SK-N-SH (cell line): ENCODE results near the gene SEMA4B. TPM values are rescaled to one million over a fixed set of nuclear protein-coding genes. Genes with fewer than 3 reads are reported as not detected.

ENCODE experiments used
- CTCF ChIA-PET: fragments of 300-600, 350-600 bp; formaldehyde crosslinking; extraction: SDS; loops from one replicate; lab custom pipeline; 2021; lab: Yijun Ruan, JAX
- POLR2A ChIA-PET: fragments of 350-600 bp; sonication (Branson Sonifier 250); formaldehyde crosslinking; extraction: SDS; loops from one replicate; lab custom pipeline; 2020; ENCODE audit warnings: antibody characterized with exemption, inconsistent platforms; lab: Yijun Ruan, JAX
- DNase-seq: peaks from one replicate; pipeline ENCODE4 v3.0.0; 2012
- H2AFZ ChIP-seq: fragments of 200-600 bp; sonication (generic); 2 replicates; pipeline ENCODE4 v1.8.1; 2016; ENCODE audit warnings: antibody characterized with exemption, mild to moderate bottlenecking, low read depth
- H3F3A ChIP-seq: fragments of 200-600 bp; sonication (generic); replicated peaks from 2 replicates; pipeline ENCODE3; 2016; ENCODE audit warnings: antibody characterized with exemption, mild to moderate bottlenecking; ENCODE audit not compliant: insufficient read depth
- H3K27ac ChIP-seq, 2 experiments: fragments of 200-500 bp in 1 of 2; fragments of 200-600 bp in 1 of 2; sonication (Bioruptor generic) in 1 of 2; sonication (generic), shearing (Covaris generic) in 1 of 2; 2 replicates each; pipeline versions ENCODE4 v1.5.1 to v1.6.1; 2014 to 2016; ENCODE audit warnings: low read depth in 2 of 2, inconsistent platforms in 1 of 2, low read length in 1 of 2, mild to moderate bottlenecking in 1 of 2, mixed read lengths in 1 of 2
- H3K27me3 ChIP-seq: fragments of 200-600 bp; sonication (generic), shearing (Covaris generic); 2 replicates; pipeline ENCODE4 v1.6.1; 2016; ENCODE audit warnings: mixed run types; ENCODE audit not compliant: insufficient read depth
- H3K36me3 ChIP-seq, 2 experiments: fragments of 200-500 bp in 1 of 2; fragments of 200-600 bp in 1 of 2; sonication (Bioruptor generic) in 1 of 2; sonication (generic) in 1 of 2; replicated peaks in 1 of 2; 2 replicates each; pipeline versions ENCODE3 to v1.5.1; 2014 to 2016; ENCODE audit warnings: low read length in 1 of 2, mild to moderate bottlenecking in 1 of 2; ENCODE audit not compliant: insufficient read depth in 2 of 2, control insufficient read depth in 1 of 2
- H3K4me1 ChIP-seq, 2 experiments: fragments of 200-500 bp in 1 of 2; fragments of 200-600 bp in 1 of 2; sonication (Bioruptor generic) in 1 of 2; sonication (generic), shearing (Covaris generic) in 1 of 2; 2 replicates each; pipeline versions ENCODE4 v1.5.1 to v1.6.1; 2014 to 2016; ENCODE audit warnings: low read depth in 1 of 2, low read length in 1 of 2, mixed run types in 1 of 2; ENCODE audit not compliant: insufficient read depth in 2 of 2, control insufficient read depth in 1 of 2
- H3K4me2 ChIP-seq: fragments of 200-600 bp; sonication (generic), shearing (Covaris generic); 2 replicates; pipeline ENCODE4 v1.6.1; 2017; ENCODE audit warnings: mixed run types
- H3K4me3 ChIP-seq, 2 experiments: fragments of 200-500 bp in 1 of 2; fragments of 200-600 bp in 1 of 2; sonication (Bioruptor generic) in 1 of 2; sonication (generic), shearing (Covaris generic) in 1 of 2; 2 replicates each; pipeline versions ENCODE4 v1.5.1 to v1.8.1; 2014 to 2016; ENCODE audit warnings: low read depth in 2 of 2, inconsistent platforms in 1 of 2, low read length in 1 of 2, mild to moderate bottlenecking in 1 of 2, mixed read lengths in 1 of 2, moderate library complexity in 1 of 2
- H3K79me2 ChIP-seq: fragments of 200-600 bp; sonication (generic); 2 replicates; pipeline ENCODE4 v1.8.1; 2017; ENCODE audit warnings: mild to moderate bottlenecking; ENCODE audit not compliant: insufficient read depth
- H3K9ac ChIP-seq: fragments of 200-600 bp; sonication (generic); 2 replicates; pipeline ENCODE4 v1.6.1; 2017; ENCODE audit warnings: mixed run types
- H3K9me2 ChIP-seq: fragments of 200-600 bp; sonication (generic); 2 replicates; pipeline ENCODE4 v1.6.1; 2017; ENCODE audit warnings: mixed run types
- H3K9me3 ChIP-seq: fragments of 200-600 bp; sonication (generic); 2 replicates; pipeline ENCODE4 v1.6.1; 2017; ENCODE audit warnings: mixed run types, mild to moderate bottlenecking, moderate library complexity
- H4K20me1 ChIP-seq: fragments of 200-600 bp; sonication (generic); 2 replicates; pipeline ENCODE4 v1.6.1; 2017; ENCODE audit warnings: mild to moderate bottlenecking, mixed run types; ENCODE audit not compliant: insufficient read depth
- CHD2 ChIP-seq: fragments of 150-350 bp; IDR thresholded peaks from 2 replicates; pipeline ENCODE4 v1.6.1; 2018; ENCODE audit warnings: low read length; ENCODE audit not compliant: partially characterized antibody
- ELF1 ChIP-seq: IDR thresholded peaks from 2 replicates; pipeline ENCODE4 v1.4.0; 2012
- FOSL2 ChIP-seq: IDR thresholded peaks from 2 replicates; pipeline ENCODE4 v1.4.0; 2012; ENCODE audit warnings: low read depth, mild to moderate bottlenecking, moderate library complexity, borderline replicate concordance
- FOXJ3 ChIP-seq: sonication (generic); formaldehyde crosslinking; IDR thresholded peaks from 2 replicates; pipeline ENCODE4 v1.5.1; 2020; ENCODE audit warnings: mild to moderate bottlenecking, missing genetic modification reagents
- MXI1 ChIP-seq: IDR thresholded peaks from 2 replicates; pipeline ENCODE4 v1.6.1; 2012; ENCODE audit warnings: mild to moderate bottlenecking, low read depth, low read length, improper control_type of control experiment
- NFIC ChIP-seq: IDR thresholded peaks from 2 replicates; pipeline ENCODE4 v1.4.0; 2012; ENCODE audit warnings: borderline replicate concordance
- POLR2AphosphoS5 ChIP-seq: IDR thresholded peaks from 2 replicates; pipeline ENCODE4 v1.6.1; 2012; ENCODE audit warnings: low read depth, low read length
- RAD21 ChIP-seq: IDR thresholded peaks from 2 replicates; pipeline ENCODE4 v1.6.1; 2012; ENCODE audit warnings: mild to moderate bottlenecking, low read length
- RFX5 ChIP-seq: IDR thresholded peaks from 2 replicates; pipeline ENCODE4 v1.6.1; 2012; ENCODE audit warnings: mild to moderate bottlenecking, improper control_type of control experiment, low read length
- SMC3 ChIP-seq: IDR thresholded peaks from 2 replicates; pipeline ENCODE4 v1.6.1; 2012; ENCODE audit warnings: low read depth, low read length, improper control_type of control experiment
- TAF1 ChIP-seq: IDR thresholded peaks from 2 replicates; pipeline ENCODE4 v1.6.1; 2012; ENCODE audit warnings: low read depth, mild to moderate bottlenecking, low read length, moderate library complexity, borderline replicate concordance
- YY1 ChIP-seq: IDR thresholded peaks from 2 replicates; pipeline ENCODE4 v1.4.0; 2012; ENCODE audit warnings: low read depth, mild to moderate bottlenecking
- WGBS: methylation state at CpG from one replicate; pipeline ENCODE4 v1.1.6; 2017; ENCODE audit warnings: low lambda C conversion rate; 5-methylcytosine and 5-hydroxymethylcytosine counted together
- polyA plus RNA-seq, 3 experiments: library from polyadenylated mRNA; depleted of rRNA; stranded (reverse); fragments of >200 nt; gene quantifications; 2 replicates each; pipeline ENCODE4 v1.2.3, GENCODE V29; 2012
- TF ChIP-seq, protein P1 (sequence below): fragments of 200-600 bp; sonication (generic); IDR thresholded peaks from 2 replicates; pipeline ENCODE4 v1.6.1; 2017; ENCODE audit warnings: antibody characterized with exemption, mild to moderate bottlenecking, moderate library complexity
- TF ChIP-seq, protein P2 (sequence below): IDR thresholded peaks from 2 replicates; pipeline ENCODE4 v1.6.1; 2012; ENCODE audit warnings: mild to moderate bottlenecking, low read depth, low read length, moderate library complexity
- TF ChIP-seq, protein P3 (sequence below): fragments of 150-350 bp; IDR thresholded peaks from 2 replicates; pipeline ENCODE4 v1.6.1; 2017; ENCODE audit warnings: antibody characterized with exemption, low read length, low read depth, borderline replicate concordance
- TF ChIP-seq, protein P4 (sequence below): IDR thresholded peaks from 2 replicates; pipeline ENCODE4 v1.4.0; 2012; ENCODE audit warnings: low read depth, borderline replicate concordance

The SEMA4B gene
- polyA plus RNA-seq, 1 of the 3 experiments (the other 2 are of a cell fraction): 38.9 TPM

DNA sequence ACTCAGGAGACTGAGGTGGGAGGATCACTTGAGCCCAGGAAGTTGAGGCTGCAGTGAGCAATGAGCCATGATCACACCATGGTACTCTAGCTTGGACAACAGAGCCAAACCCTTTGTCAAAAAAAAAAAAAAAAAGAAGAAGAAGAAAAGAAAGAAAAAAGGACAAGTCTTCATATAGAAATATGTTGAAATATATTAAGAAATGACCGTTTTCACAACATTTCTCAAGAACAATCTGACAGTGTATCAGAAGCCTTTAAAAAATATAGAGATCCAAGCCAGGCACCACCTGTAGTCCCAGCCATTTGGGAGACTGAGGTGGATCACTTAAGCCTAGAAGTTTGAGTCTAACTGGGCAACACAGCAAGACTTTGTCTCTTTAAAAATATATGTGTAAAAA lies 29.5 kb upstream of the SEMA4B start:
- CTCF ChIA-PET: interaction anchor here (1.3 kb wide), 1 partner anchor 61 kb away, joined by 4 read pairs; no protein-coding TSS in a partner anchor
- H2AFZ ChIP-seq: no peak overlapping the region
- H3K9ac ChIP-seq: no peak overlapping the region
- TF ChIP-seq, protein P1, sequence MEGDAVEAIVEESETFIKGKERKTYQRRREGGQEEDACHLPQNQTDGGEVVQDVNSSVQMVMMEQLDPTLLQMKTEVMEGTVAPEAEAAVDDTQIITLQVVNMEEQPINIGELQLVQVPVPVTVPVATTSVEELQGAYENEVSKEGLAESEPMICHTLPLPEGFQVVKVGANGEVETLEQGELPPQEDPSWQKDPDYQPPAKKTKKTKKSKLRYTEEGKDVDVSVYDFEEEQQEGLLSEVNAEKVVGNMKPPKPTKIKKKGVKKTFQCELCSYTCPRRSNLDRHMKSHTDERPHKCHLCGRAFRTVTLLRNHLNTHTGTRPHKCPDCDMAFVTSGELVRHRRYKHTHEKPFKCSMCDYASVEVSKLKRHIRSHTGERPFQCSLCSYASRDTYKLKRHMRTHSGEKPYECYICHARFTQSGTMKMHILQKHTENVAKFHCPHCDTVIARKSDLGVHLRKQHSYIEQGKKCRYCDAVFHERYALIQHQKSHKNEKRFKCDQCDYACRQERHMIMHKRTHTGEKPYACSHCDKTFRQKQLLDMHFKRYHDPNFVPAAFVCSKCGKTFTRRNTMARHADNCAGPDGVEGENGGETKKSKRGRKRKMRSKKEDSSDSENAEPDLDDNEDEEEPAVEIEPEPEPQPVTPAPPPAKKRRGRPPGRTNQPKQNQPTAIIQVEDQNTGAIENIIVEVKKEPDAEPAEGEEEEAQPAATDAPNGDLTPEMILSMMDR: no peak
- TF ChIP-seq ELF1 (no peak), CHD2 (no peak), YY1 (no peak), RFX5 (no peak), FOXJ3 (no peak), TAF1 (no peak)
- TF ChIP-seq, protein P2, sequence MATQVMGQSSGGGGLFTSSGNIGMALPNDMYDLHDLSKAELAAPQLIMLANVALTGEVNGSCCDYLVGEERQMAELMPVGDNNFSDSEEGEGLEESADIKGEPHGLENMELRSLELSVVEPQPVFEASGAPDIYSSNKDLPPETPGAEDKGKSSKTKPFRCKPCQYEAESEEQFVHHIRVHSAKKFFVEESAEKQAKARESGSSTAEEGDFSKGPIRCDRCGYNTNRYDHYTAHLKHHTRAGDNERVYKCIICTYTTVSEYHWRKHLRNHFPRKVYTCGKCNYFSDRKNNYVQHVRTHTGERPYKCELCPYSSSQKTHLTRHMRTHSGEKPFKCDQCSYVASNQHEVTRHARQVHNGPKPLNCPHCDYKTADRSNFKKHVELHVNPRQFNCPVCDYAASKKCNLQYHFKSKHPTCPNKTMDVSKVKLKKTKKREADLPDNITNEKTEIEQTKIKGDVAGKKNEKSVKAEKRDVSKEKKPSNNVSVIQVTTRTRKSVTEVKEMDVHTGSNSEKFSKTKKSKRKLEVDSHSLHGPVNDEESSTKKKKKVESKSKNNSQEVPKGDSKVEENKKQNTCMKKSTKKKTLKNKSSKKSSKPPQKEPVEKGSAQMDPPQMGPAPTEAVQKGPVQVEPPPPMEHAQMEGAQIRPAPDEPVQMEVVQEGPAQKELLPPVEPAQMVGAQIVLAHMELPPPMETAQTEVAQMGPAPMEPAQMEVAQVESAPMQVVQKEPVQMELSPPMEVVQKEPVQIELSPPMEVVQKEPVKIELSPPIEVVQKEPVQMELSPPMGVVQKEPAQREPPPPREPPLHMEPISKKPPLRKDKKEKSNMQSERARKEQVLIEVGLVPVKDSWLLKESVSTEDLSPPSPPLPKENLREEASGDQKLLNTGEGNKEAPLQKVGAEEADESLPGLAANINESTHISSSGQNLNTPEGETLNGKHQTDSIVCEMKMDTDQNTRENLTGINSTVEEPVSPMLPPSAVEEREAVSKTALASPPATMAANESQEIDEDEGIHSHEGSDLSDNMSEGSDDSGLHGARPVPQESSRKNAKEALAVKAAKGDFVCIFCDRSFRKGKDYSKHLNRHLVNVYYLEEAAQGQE: no peak
- H3K27ac ChIP-seq: no peak overlapping the region
- no peaks in the 10 kb centered on the region for H3K27me3 ChIP-seq
- WGBS: 64% methylated on average over 1 of the region's 1 CpG
- H3F3A ChIP-seq: peaks cover 3% of the 10 kb centered on the region
- DNase-seq: no peak
- H3K36me3 ChIP-seq: no peaks in the 10 kb centered on the region
- POLR2A ChIA-PET: no interaction called here
- H3K9me2 ChIP-seq: no peaks in the 10 kb centered on the region
- no peaks in the 10 kb centered on the region for H4K20me1 ChIP-seq
- no peaks in the 10 kb centered on the region for H3K9me3 ChIP-seq
- H3K4me3 ChIP-seq: no peak overlapping the region
- no peaks in the 10 kb centered on the region; the same call in 1 of the 2 replicates for H3K79me2 ChIP-seq
- peaks cover 11 to 13% of the 10 kb centered on the region in 2 experiments; a peak in 2 of 4 replicates for H3K4me1 ChIP-seq
- no peak overlapping the region for H3K4me2 ChIP-seq

DNA sequence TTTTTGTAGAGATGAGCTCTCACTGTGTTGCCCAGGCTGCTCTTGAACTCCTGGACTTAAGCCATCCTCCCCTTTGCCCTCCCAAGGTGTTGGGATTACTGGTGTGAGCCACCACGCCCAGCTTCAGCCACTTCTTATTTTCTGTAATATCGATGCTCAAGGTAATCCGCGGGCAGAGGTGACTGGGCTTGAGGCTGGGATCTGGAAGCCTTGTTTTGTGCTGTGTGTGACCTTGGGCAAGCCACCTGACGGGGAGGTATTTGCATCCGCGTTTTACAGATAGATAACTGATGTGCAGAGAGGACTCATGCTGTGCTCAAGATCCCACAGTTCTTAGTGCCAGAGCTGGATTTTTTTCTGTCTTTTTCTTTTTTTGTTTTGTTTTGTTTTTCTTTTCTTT lies 27.8 kb upstream of the SEMA4B start:
- H3K4me2 ChIP-seq: no peak overlapping the region
- ChIA-PET POLR2A (interaction anchor here (1.1 to 1.8 kb wide), 3 partner anchors 18 to 59 kb away, joined by 3 to 11 read pairs (median 3); partner anchors contain the start of gene SEMA4B), CTCF (interaction anchor here (0.8 to 0.9 kb wide), 2 partner anchors 9 to 19 kb away, joined by 3 read pairs; no protein-coding TSS in a partner anchor)
- H3F3A ChIP-seq: peaks cover 3% of the 10 kb centered on the region
- no peaks in the 10 kb centered on the region for H4K20me1 ChIP-seq
- no peak overlapping the region for H3K4me3 ChIP-seq
- no peak for TF ChIP-seq SMC3
- TF ChIP-seq CHD2: no peak
- no peak for TF ChIP-seq RAD21
- no peak for TF ChIP-seq MXI1
- no peak for TF ChIP-seq FOSL2
- TF ChIP-seq FOXJ3: no peak
- no peak for TF ChIP-seq YY1
- TF ChIP-seq, protein P3, sequence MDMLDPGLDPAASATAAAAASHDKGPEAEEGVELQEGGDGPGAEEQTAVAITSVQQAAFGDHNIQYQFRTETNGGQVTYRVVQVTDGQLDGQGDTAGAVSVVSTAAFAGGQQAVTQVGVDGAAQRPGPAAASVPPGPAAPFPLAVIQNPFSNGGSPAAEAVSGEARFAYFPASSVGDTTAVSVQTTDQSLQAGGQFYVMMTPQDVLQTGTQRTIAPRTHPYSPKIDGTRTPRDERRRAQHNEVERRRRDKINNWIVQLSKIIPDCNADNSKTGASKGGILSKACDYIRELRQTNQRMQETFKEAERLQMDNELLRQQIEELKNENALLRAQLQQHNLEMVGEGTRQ: no peak
- TF ChIP-seq POLR2AphosphoS5: no peak
- TF ChIP-seq NFIC: no peak
- TF ChIP-seq, protein P4, sequence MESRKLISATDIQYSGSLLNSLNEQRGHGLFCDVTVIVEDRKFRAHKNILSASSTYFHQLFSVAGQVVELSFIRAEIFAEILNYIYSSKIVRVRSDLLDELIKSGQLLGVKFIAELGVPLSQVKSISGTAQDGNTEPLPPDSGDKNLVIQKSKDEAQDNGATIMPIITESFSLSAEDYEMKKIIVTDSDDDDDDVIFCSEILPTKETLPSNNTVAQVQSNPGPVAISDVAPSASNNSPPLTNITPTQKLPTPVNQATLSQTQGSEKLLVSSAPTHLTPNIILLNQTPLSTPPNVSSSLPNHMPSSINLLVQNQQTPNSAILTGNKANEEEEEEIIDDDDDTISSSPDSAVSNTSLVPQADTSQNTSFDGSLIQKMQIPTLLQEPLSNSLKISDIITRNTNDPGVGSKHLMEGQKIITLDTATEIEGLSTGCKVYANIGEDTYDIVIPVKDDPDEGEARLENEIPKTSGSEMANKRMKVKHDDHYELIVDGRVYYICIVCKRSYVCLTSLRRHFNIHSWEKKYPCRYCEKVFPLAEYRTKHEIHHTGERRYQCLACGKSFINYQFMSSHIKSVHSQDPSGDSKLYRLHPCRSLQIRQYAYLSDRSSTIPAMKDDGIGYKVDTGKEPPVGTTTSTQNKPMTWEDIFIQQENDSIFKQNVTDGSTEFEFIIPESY: no peak
- no peaks in the 10 kb centered on the region for H3K36me3 ChIP-seq
- H3K9ac ChIP-seq: no peak overlapping the region
- no peak overlapping the region for H2AFZ ChIP-seq
- no peaks in the 10 kb centered on the region for H3K27me3 ChIP-seq
- no peaks in the 10 kb centered on the region; the same call in 1 of the 2 replicates for H3K79me2 ChIP-seq
- H3K27ac ChIP-seq: peak overlapping the region in 1 of 2 experiments; percentile 0; a peak in 1 of 4 replicates
- H3K9me3 ChIP-seq: no peaks in the 10 kb centered on the region
- H3K4me1 ChIP-seq: peaks cover 11 to 13% of the 10 kb centered on the region in 2 experiments; a peak in 2 of 4 replicates
- no peaks in the 10 kb centered on the region for H3K9me2 ChIP-seq
- WGBS: 100% methylated on average over 7 of the region's 7 CpGs
- DNase-seq: no peak
